HL-60 (cell line): ENCODE measurements around the gene DNAH12.

ENCODE experiments used
- DNase-seq, 2 experiments: peaks; one replicate each; pipeline ENCODE4 v3.0.0-alpha.2; 2010 to 2020; ENCODE audit warnings: low read depth in 1 of 2, low spot score in 1 of 2
- H3K27ac ChIP-seq: fragments of 250-450 bp; sonication (Bioruptor Pico); replicated peaks from 2 replicates; pipeline ENCODE4 v1.5.1; 2020; ENCODE audit warnings: mild to moderate bottlenecking, moderate library complexity
- H3K27me3 ChIP-seq: fragments of 250-450 bp; sonication (Bioruptor Pico); 2 replicates; pipeline ENCODE4 v1.5.1; 2021; ENCODE audit warnings: mild to moderate bottlenecking, moderate library complexity; ENCODE audit not compliant: insufficient read depth, poor library complexity, severe bottlenecking
- H3K4me3 ChIP-seq: replicated peaks from 2 replicates; pipeline ENCODE4 v1.5.1; 2011; ENCODE audit warnings: mild to moderate bottlenecking, control low read depth, low read length; ENCODE audit not compliant: insufficient read depth
- CTCF ChIP-seq: IDR thresholded peaks from one replicate; pipeline ENCODE4 v1.5.1; 2011; ENCODE audit warnings: low read length, control low read depth, inconsistent platforms; ENCODE audit not compliant: insufficient read depth
- GABPA ChIP-seq: IDR thresholded peaks from 2 replicates; pipeline ENCODE4 v1.6.1; 2012; ENCODE audit warnings: low read depth
- POLR2AphosphoS5 ChIP-seq: IDR thresholded peaks from 2 replicates; pipeline ENCODE4 v1.6.1; 2012; ENCODE audit warnings: low read depth
- REST ChIP-seq: IDR thresholded peaks from 2 replicates; pipeline ENCODE4 v1.6.1; 2012; ENCODE audit warnings: low read depth; ENCODE audit not compliant: insufficient replicate concordance
- SPI1 ChIP-seq: IDR thresholded peaks from 2 replicates; pipeline ENCODE4 v1.6.1; 2012; ENCODE audit warnings: low read depth, mild to moderate bottlenecking, borderline replicate concordance

DNAH12 gene

GRCh38 chr3:57244946-57245345 lies 299.2 kb downstream of the DNAH12 start:
- Histone ChIP-seq H3K4me3 (no peak overlapping the region), H3K27ac (no peak overlapping the region), H3K27me3 (no peaks in the 10 kb centered on the region)
- TF ChIP-seq CTCF (no peak), GABPA (no peak), POLR2AphosphoS5 (no peak), REST (no peak), SPI1 (no peak)
- DNase-seq = no peak
